Mesendoderm (in vitro differentiated cells): Measurements from ENCODE around the gene SOD3. TPM values are rescaled to one million over a fixed set of nuclear protein-coding genes. Genes with fewer than 3 reads are reported as not detected.

Experiments
- DNase-seq: peaks from one replicate; pipeline ENCODE4 v3.0.0; 2013
- H2AK5ac ChIP-seq: 2 replicates; pipeline ENCODE4 v1.6.1; 2013; ENCODE audit warnings: low read length, inconsistent platforms
- H2BK120ac ChIP-seq: 2 replicates; pipeline ENCODE4 v1.6.1; 2013; ENCODE audit warnings: low read depth, mild to moderate bottlenecking, low read length, moderate library complexity, mixed read lengths
- H2BK15ac ChIP-seq: replicated peaks from 2 replicates; pipeline ENCODE4 v1.6.1; 2013; ENCODE audit warnings: low read depth, mild to moderate bottlenecking, moderate library complexity
- H2BK5ac ChIP-seq: 2 replicates; pipeline ENCODE4 v1.6.1; 2013; ENCODE audit warnings: low read length, inconsistent platforms
- H3K18ac ChIP-seq: 2 replicates; pipeline ENCODE4 v1.6.1; 2013; ENCODE audit warnings: mild to moderate bottlenecking, low read length, mixed read lengths
- H3K23ac ChIP-seq: one replicate; pipeline ENCODE4 v1.6.1; 2013; ENCODE audit warnings: low read length
- H3K27ac ChIP-seq: 2 replicates; pipeline ENCODE4 v1.5.1; 2013; ENCODE audit warnings: low read depth, mild to moderate bottlenecking, inconsistent platforms, low read length, moderate library complexity
- H3K27me3 ChIP-seq: 2 replicates; pipeline ENCODE4 v1.6.1; 2013; ENCODE audit warnings: low read length, control low read depth, mild to moderate bottlenecking, inconsistent platforms; ENCODE audit not compliant: insufficient read depth, poor library complexity
- H3K36me3 ChIP-seq: 2 replicates; pipeline ENCODE4 v1.6.1; 2013; ENCODE audit warnings: low read length, inconsistent platforms; ENCODE audit not compliant: control insufficient read depth, insufficient read depth
- H3K4ac ChIP-seq: one replicate; pipeline ENCODE4 v1.6.1; 2013; ENCODE audit warnings: low read depth, mild to moderate bottlenecking, low read length, moderate library complexity
- H3K4me1 ChIP-seq: 2 replicates; pipeline ENCODE4 v1.6.1; 2013; ENCODE audit warnings: low read depth, low read length, inconsistent platforms; ENCODE audit not compliant: control insufficient read depth
- H3K4me2 ChIP-seq: 2 replicates; pipeline ENCODE4 v1.6.1; 2013; ENCODE audit warnings: low read length
- H3K4me3 ChIP-seq: 2 replicates; pipeline ENCODE4 v1.5.1; 2013; ENCODE audit warnings: mild to moderate bottlenecking, low read length
- H3K56ac ChIP-seq: one replicate; pipeline ENCODE4 v1.6.1; 2013; ENCODE audit warnings: low read length
- H3K79me1 ChIP-seq: 2 replicates; pipeline ENCODE4 v1.6.1; 2013; ENCODE audit warnings: low read length, inconsistent platforms
- H3K79me2 ChIP-seq: 2 replicates; pipeline ENCODE4 v1.6.1; 2013; ENCODE audit warnings: mild to moderate bottlenecking, low read length; ENCODE audit not compliant: control insufficient read depth, insufficient read depth
- H3K9ac ChIP-seq: 2 replicates; pipeline ENCODE4 v1.6.1; 2013; ENCODE audit warnings: low read length, inconsistent platforms
- H4K5ac ChIP-seq: one replicate; pipeline ENCODE4 v1.6.1; 2013; ENCODE audit warnings: low read length
- H4K8ac ChIP-seq: one replicate; pipeline ENCODE4 v1.6.1; 2013; ENCODE audit warnings: low read depth, mild to moderate bottlenecking, control low read depth, low read length, moderate library complexity
- WGBS: extraction: QIAGEN DNeasy Blood & Tissue Kit; methylation state at CpG from one replicate; pipeline ENCODE4 v1.1.7; 2013; ENCODE audit warnings: low lambda C conversion rate, missing lambda C conversion rate; ENCODE audit not compliant: insufficient coverage; ENCODE audit errors: extremely low coverage; 5-methylcytosine and 5-hydroxymethylcytosine counted together
- small RNA-seq: library from polyadenylated mRNA; stranded (forward); fragments of <200 nt; extraction: miRNeasy Mini kit (QIAGEN cat#:217004); gene quantifications from one replicate; pipeline ENCODE3, GENCODE V24; 2013; ENCODE audit not compliant: insufficient read depth

SOD3 gene

GRCh38 chr4:24849351-24849750 lies 54.0 kb downstream of the SOD3 start:
- no peak for DNase-seq
- no peak overlapping the region for H2BK5ac ChIP-seq
- H3K18ac ChIP-seq = no peak overlapping the region

GRCh38 chr4:24849756-24850155 lies 54.4 kb downstream of the SOD3 start:
- H3K9ac ChIP-seq = no peak overlapping the region
- no peak overlapping the region for H2AK5ac ChIP-seq
- no peak overlapping the region for H4K8ac ChIP-seq
- no peak overlapping the region for H2BK15ac ChIP-seq
- no peak overlapping the region for H3K18ac ChIP-seq
- no CpG with 5 or more reads among the region's 2 CpGs for WGBS
- no peaks in the 10 kb centered on the region for H3K36me3 ChIP-seq
- no peak overlapping the region for H3K4me2 ChIP-seq
- peaks cover 3% of the 10 kb centered on the region for H3K4me1 ChIP-seq
- no peak overlapping the region for H2BK120ac ChIP-seq
- H3K56ac ChIP-seq = no peak overlapping the region
- no peak overlapping the region for H3K4ac ChIP-seq
- H3K27ac ChIP-seq = no peak overlapping the region
- H2BK5ac ChIP-seq = no peak overlapping the region
- H3K27me3 ChIP-seq = no peaks in the 10 kb centered on the region
- H4K5ac ChIP-seq = no peak overlapping the region
- no peaks in the 10 kb centered on the region for H3K79me1 ChIP-seq
- H3K23ac ChIP-seq = no peak overlapping the region
- no peak overlapping the region for H3K4me3 ChIP-seq
- DNase-seq = no peak
- no peaks in the 10 kb centered on the region for H3K79me2 ChIP-seq

More at GRCh38 chr4:24849351-24849750, 54.0 kb downstream of the SOD3 start:
- Histone ChIP-seq H4K8ac (no peak overlapping the region), H3K79me2 (no peaks in the 10 kb centered on the region), H3K23ac (no peak overlapping the region), H4K5ac (no peak overlapping the region), H3K36me3 (no peaks in the 10 kb centered on the region), H3K79me1 (no peaks in the 10 kb centered on the region), H3K9ac (no peak overlapping the region), H2BK120ac (no peak overlapping the region), H3K4ac (no peak overlapping the region), H3K4me2 (no peak overlapping the region), H3K27ac (no peak overlapping the region), H3K27me3 (no peaks in the 10 kb centered on the region), H3K4me1 (peaks cover 3% of the 10 kb centered on the region), H3K4me3 (no peak overlapping the region), H2BK15ac (no peak overlapping the region), H3K56ac (no peak overlapping the region), H2AK5ac (no peak overlapping the region)
- WGBS = no CpG with 5 or more reads among the region's 4 CpGs

Small RNA genes lying within 50 kb of the gene (small RNA-seq; reads per million reads assigned to genes)
- gene AC006390.1 = not detected
